WTC11 (cell line): Measurements from ENCODE around the gene SBF2. TPM values are rescaled to one million over a fixed set of nuclear protein-coding genes. Genes with fewer than 3 reads are reported as not detected.

Source experiments
- ATAC-seq: fragments of 200-7000 bp; cut with Tn5 transposase; 2 replicates; pipeline ENCODE4 v1.10.0; 2021; ENCODE audit warnings: mild to moderate bottlenecking, moderate library complexity
- CTCF ChIA-PET: fragments of 300-600 bp; sonication (Branson Sonifier 250); formaldehyde crosslinking; loops from one replicate; lab custom pipeline; 2021; ENCODE audit warnings: antibody characterized with exemption; lab: Charles Lee
- POLR2A ChIA-PET: fragments of 350-600 bp; sonication (Branson Sonifier 250); formaldehyde crosslinking; loops from one replicate; lab custom pipeline; 2021; ENCODE audit warnings: antibody characterized with exemption; lab: Charles Lee
- DNase-seq: peaks from one replicate; pipeline ENCODE4 v3.0.0; 2021; ENCODE audit warnings: low spot score
- H3K27ac Mint-ChIP-seq: 2 replicates; pipeline ENCODE4 v1.8.0; 2021; ENCODE audit warnings: mixed read lengths
- H3K27me3 Mint-ChIP-seq: 2 replicates; pipeline ENCODE4 v1.8.0; 2021; ENCODE audit warnings: low read depth, mild to moderate bottlenecking, moderate library complexity, mixed read lengths
- H3K36me3 Mint-ChIP-seq: 2 replicates; pipeline ENCODE4 v1.8.0; 2021; ENCODE audit warnings: mixed read lengths
- H3K4me1 Mint-ChIP-seq: 2 replicates; pipeline ENCODE4 v1.8.0; 2022; ENCODE audit warnings: mixed read lengths
- H3K4me3 Mint-ChIP-seq: 2 replicates; pipeline ENCODE4 v1.8.0; 2021; ENCODE audit warnings: mild to moderate bottlenecking, moderate library complexity, mixed read lengths
- H3K9me3 Mint-ChIP-seq: 2 replicates; pipeline ENCODE4 v1.8.0; 2021; ENCODE audit warnings: mixed read lengths
- ATF1 ChIP-seq: sonication (generic); formaldehyde crosslinking; IDR thresholded peaks from 2 replicates; pipeline ENCODE4 v1.8.1; 2023; ENCODE audit warnings: mild to moderate bottlenecking, moderate library complexity, missing genetic modification reagents
- CREM ChIP-seq: sonication (generic); formaldehyde crosslinking; IDR thresholded peaks from 2 replicates; pipeline ENCODE4 v1.8.1; 2022; ENCODE audit warnings: mild to moderate bottlenecking, missing genetic modification reagents, moderate library complexity
- CTCF ChIP-seq: fragments of 200-600 bp; IDR thresholded peaks from 2 replicates; pipeline ENCODE4 v1.8.0; 2022; ENCODE audit warnings: antibody characterized with exemption
- ETV6 ChIP-seq: sonication (generic); formaldehyde crosslinking; IDR thresholded peaks from 2 replicates; pipeline ENCODE4 v1.8.1; 2022; ENCODE audit warnings: mild to moderate bottlenecking, missing genetic modification reagents
- FOXJ3 ChIP-seq: sonication (generic); formaldehyde crosslinking; IDR thresholded peaks from 2 replicates; pipeline ENCODE4 v1.9.0; 2021; ENCODE audit warnings: missing genetic modification reagents, mild to moderate bottlenecking, borderline replicate concordance
- FOXP1 ChIP-seq: sonication (generic); formaldehyde crosslinking; IDR thresholded peaks from 2 replicates; pipeline ENCODE4 v1.8.0; 2022; ENCODE audit warnings: missing genetic modification reagents, mild to moderate bottlenecking, moderate library complexity, borderline replicate concordance
- GTF2I ChIP-seq: fragments of 250-450 bp; sonication (Bioruptor Pico); conservative IDR thresholded peaks from 2 replicates; pipeline ENCODE4 v1.4.0; 2021; ENCODE audit warnings: mild to moderate bottlenecking
- HMGA2 ChIP-seq: fragments of 250-450 bp; sonication (Bioruptor Pico); IDR thresholded peaks from 2 replicates; pipeline ENCODE4 v1.4.0; 2021; ENCODE audit warnings: mild to moderate bottlenecking, moderate library complexity
- MYBL2 ChIP-seq: sonication (generic); formaldehyde crosslinking; IDR thresholded peaks from 2 replicates; pipeline ENCODE4 v1.8.1; 2023; ENCODE audit warnings: mild to moderate bottlenecking, moderate library complexity, missing genetic modification reagents
- OVOL2 ChIP-seq: fragments of 250-450 bp; sonication (Bioruptor Pico); IDR thresholded peaks from 2 replicates; pipeline ENCODE4 v1.9.0; 2021; ENCODE audit warnings: mild to moderate bottlenecking, borderline replicate concordance
- PRRX2 ChIP-seq: fragments of 250-450 bp; sonication (Bioruptor Pico); IDR thresholded peaks from 2 replicates; pipeline ENCODE4 v1.8.0; 2021; ENCODE audit warnings: mild to moderate bottlenecking
- SMAD4 ChIP-seq: sonication (generic); formaldehyde crosslinking; IDR thresholded peaks from 2 replicates; pipeline ENCODE4 v1.8.0; 2022; ENCODE audit warnings: mild to moderate bottlenecking, missing genetic modification reagents
- SOX15 ChIP-seq: fragments of 250-450 bp; sonication (Bioruptor Pico); IDR thresholded peaks from 2 replicates; pipeline ENCODE4 v1.9.0; 2021; ENCODE audit warnings: mild to moderate bottlenecking
- TP53 ChIP-seq: sonication (generic); formaldehyde crosslinking; IDR thresholded peaks from 2 replicates; pipeline ENCODE4 v1.8.1; 2023; ENCODE audit warnings: mild to moderate bottlenecking, missing genetic modification reagents
- ZNF232 ChIP-seq: sonication (generic); formaldehyde crosslinking; IDR thresholded peaks from 2 replicates; pipeline ENCODE4 v1.8.0; 2022; ENCODE audit warnings: mild to moderate bottlenecking, missing genetic modification reagents
- ZNF416 ChIP-seq: fragments of 250-450 bp; sonication (Bioruptor Pico); IDR thresholded peaks from 2 replicates; pipeline ENCODE4 v1.9.0; 2021; ENCODE audit warnings: mild to moderate bottlenecking, inconsistent platforms
- ZNF425 ChIP-seq: fragments of 250-450 bp; sonication (Bioruptor Pico); conservative IDR thresholded peaks from 2 replicates; pipeline ENCODE4 v1.9.0; 2021; ENCODE audit warnings: mild to moderate bottlenecking
- total RNA-seq: library from RNA; stranded (reverse); gene quantifications from 3 replicates; pipeline ENCODE4 v1.2.3, GENCODE V29; 2021
- TF ChIP-seq, protein P1 (sequence below): sonication (generic); formaldehyde crosslinking; IDR thresholded peaks from 2 replicates; pipeline ENCODE4 v1.8.1; 2023; ENCODE audit warnings: mild to moderate bottlenecking, missing genetic modification reagents, moderate library complexity
- TF ChIP-seq, protein P2 (sequence below): sonication (generic); formaldehyde crosslinking; conservative IDR thresholded peaks from 2 replicates; pipeline ENCODE4 v1.8.1; 2022; ENCODE audit warnings: mild to moderate bottlenecking, missing genetic modification reagents
- TF ChIP-seq, protein P3 (sequence below): sonication (generic); formaldehyde crosslinking; IDR thresholded peaks from 2 replicates; pipeline ENCODE4 v1.8.1; 2022; ENCODE audit warnings: missing genetic modification reagents, borderline replicate concordance
- TF ChIP-seq, protein P4 (sequence below): sonication (generic); formaldehyde crosslinking; IDR thresholded peaks from 2 replicates; pipeline ENCODE4 v1.8.0; 2023; ENCODE audit warnings: missing genetic modification reagents

The SBF2 gene
- total RNA-seq, 1 experiment from 2014 or later, result 47.6 TPM

- no peak for TF ChIP-seq CREM (CRISPR knock-in tag)
- TF ChIP-seq ETV6 (CRISPR knock-in tag), result no peak
- TF ChIP-seq, all 79 proteins: peak for 0
- peaks cover 31% of the 10 kb centered on the region for H3K4me1 Mint-ChIP-seq
- CTCF ChIA-PET, result no interaction called here
Observed at GRCh38 chr11:9762531-9762930, 531.5 kb downstream of the SBF2 start.

DNA sequence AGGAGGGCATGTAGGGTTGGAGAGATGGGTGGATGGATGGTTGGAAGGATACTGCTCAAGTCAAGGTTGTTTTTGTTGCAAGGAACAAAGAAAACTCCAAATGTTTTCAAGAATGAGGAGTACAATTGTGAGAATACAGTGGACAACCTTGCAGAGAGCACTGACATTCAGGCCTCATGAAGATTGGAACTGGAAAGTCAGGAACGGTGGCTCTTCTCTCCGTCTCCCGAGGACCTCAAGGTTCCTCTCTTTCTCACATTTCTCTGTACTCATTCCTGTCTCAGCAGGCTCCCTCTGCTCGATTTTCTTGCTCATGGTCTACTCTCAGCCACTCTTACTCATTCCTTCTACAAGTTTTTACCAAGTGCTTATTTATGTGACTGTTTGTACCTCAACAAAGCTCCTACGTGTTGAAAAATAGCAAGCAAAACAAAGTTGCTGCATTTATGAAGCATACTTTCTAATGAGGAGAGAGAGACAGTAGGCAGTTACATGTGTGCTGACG lies 532.5 kb downstream of the SBF2 start:
- CTCF ChIA-PET, result interaction anchor here (0.7 kb wide), 1 partner anchor 543 kb away, joined by 3 read pairs; no protein-coding TSS in a partner anchor
- ATAC-seq (no peak), DNase-seq (no peak)
- H3K4me1 Mint-ChIP-seq, result peaks cover 38% of the 10 kb centered on the region
- peaks cover 11% of the 10 kb centered on the region for H3K9me3 Mint-ChIP-seq
- no peak overlapping the region for H3K27ac Mint-ChIP-seq
- no peaks in the 10 kb centered on the region for H3K36me3 Mint-ChIP-seq
- no peak overlapping the region for H3K4me3 Mint-ChIP-seq
- H3K27me3 Mint-ChIP-seq, result 0 out of 2 replicates have a peak, but pooled peaks cover 3% of the 10 kb centered on the region
- POLR2A ChIA-PET, result no interaction called here
- no peak for TF ChIP-seq CTCF
- TF ChIP-seq ZNF425 (CRISPR knock-in tag), result no peak
- no peak for TF ChIP-seq FOXP1 (CRISPR knock-in tag)
- TF ChIP-seq, protein P1, sequence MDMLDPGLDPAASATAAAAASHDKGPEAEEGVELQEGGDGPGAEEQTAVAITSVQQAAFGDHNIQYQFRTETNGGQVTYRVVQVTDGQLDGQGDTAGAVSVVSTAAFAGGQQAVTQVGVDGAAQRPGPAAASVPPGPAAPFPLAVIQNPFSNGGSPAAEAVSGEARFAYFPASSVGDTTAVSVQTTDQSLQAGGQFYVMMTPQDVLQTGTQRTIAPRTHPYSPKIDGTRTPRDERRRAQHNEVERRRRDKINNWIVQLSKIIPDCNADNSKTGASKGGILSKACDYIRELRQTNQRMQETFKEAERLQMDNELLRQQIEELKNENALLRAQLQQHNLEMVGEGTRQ (CRISPR knock-in tag), result no peak
- no peak for TF ChIP-seq ETV6 (CRISPR knock-in tag)
- TF ChIP-seq, protein P2, sequence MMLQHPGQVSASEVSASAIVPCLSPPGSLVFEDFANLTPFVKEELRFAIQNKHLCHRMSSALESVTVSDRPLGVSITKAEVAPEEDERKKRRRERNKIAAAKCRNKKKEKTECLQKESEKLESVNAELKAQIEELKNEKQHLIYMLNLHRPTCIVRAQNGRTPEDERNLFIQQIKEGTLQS (CRISPR knock-in tag), result no peak
- no peak for TF ChIP-seq SOX15

More at GRCh38 chr11:9762531-9762930, 531.5 kb downstream of the SBF2 start:
- Mint-ChIP-seq H3K27ac (no peak overlapping the region), H3K36me3 (no peaks in the 10 kb centered on the region), H3K9me3 (peaks cover 11% of the 10 kb centered on the region), H3K27me3 (0 out of 2 replicates have a peak, but pooled peaks cover 3% of the 10 kb centered on the region), H3K4me3 (no peak overlapping the region)
- DNase-seq (no peak), ATAC-seq (no peak)
- POLR2A ChIA-PET, result no interaction called here

DNA sequence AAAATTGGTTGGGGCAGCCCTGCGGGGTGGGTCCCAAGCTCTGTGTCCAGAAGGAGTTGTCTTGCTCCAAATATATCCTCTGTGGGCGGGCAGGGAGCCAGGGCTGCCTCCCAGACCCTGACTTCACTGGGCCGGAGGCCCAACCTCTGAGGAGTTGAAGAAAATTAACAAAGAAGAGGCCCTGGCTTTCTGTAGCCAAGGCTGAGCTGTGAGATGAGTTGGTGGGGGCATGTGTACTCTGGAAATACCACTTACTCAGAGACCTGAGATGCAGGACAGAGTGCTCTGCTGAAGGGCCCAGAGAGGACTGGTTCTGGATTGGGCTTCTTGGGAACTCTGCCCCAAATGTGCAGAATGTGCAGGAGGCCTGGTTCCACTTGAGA lies 533.8 kb downstream of the SBF2 start:
- POLR2A ChIA-PET, result no interaction called here
- 0 out of 2 replicates have a peak, but pooled peaks cover 3% of the 10 kb centered on the region for H3K27me3 Mint-ChIP-seq
- TF ChIP-seq OVOL2 (CRISPR knock-in tag) (no peak), GTF2I (no peak), TP53 (CRISPR knock-in tag) (no peak), SMAD4 (CRISPR knock-in tag) (no peak)
- no peak overlapping the region for H3K4me3 Mint-ChIP-seq
- no peak overlapping the region for H3K27ac Mint-ChIP-seq
- H3K9me3 Mint-ChIP-seq, result peaks cover 8% of the 10 kb centered on the region
- CTCF ChIA-PET, result interaction anchor here (0.7 to 3.3 kb wide), 3 partner anchors 16 to 620 kb away, joined by 3 to 17 read pairs (median 3); no protein-coding TSS in a partner anchor
- no peak for ATAC-seq
- DNase-seq, result no peak
- H3K36me3 Mint-ChIP-seq, result no peaks in the 10 kb centered on the region
- H3K4me1 Mint-ChIP-seq, result peaks cover 40% of the 10 kb centered on the region

- Mint-ChIP-seq H3K27ac (no peak overlapping the region), H3K36me3 (no peaks in the 10 kb centered on the region), H3K9me3 (peaks cover 3% of the 10 kb centered on the region), H3K4me1 (peaks cover 35% of the 10 kb centered on the region), H3K4me3 (peak overlapping the region; percentile 61), H3K27me3 (0 out of 2 replicates have a peak, but pooled peaks cover 3% of the 10 kb centered on the region)
- DNase-seq (no peak), ATAC-seq (no peak; the same call in 1 of the 2 replicates)
- CTCF ChIA-PET, result interaction anchor here (0.8 to 3.3 kb wide), 11 partner anchors 11 to 607 kb away, joined by 3 to 23 read pairs (median 5); no protein-coding TSS in a partner anchor
- POLR2A ChIA-PET, result interaction anchor here (1.5 kb wide), 1 partner anchor 607 kb away, joined by 4 read pairs; no protein-coding TSS in a partner anchor
- TF ChIP-seq HMGA2 (CRISPR knock-in tag) (no peak), PRRX2 (CRISPR knock-in tag) (no peak), ZNF416 (no peak), MYBL2 (CRISPR knock-in tag) (no peak), FOXJ3 (no peak), ZNF232 (CRISPR knock-in tag) (no peak), ATF1 (CRISPR knock-in tag) (no peak)
- TF ChIP-seq, protein P3, sequence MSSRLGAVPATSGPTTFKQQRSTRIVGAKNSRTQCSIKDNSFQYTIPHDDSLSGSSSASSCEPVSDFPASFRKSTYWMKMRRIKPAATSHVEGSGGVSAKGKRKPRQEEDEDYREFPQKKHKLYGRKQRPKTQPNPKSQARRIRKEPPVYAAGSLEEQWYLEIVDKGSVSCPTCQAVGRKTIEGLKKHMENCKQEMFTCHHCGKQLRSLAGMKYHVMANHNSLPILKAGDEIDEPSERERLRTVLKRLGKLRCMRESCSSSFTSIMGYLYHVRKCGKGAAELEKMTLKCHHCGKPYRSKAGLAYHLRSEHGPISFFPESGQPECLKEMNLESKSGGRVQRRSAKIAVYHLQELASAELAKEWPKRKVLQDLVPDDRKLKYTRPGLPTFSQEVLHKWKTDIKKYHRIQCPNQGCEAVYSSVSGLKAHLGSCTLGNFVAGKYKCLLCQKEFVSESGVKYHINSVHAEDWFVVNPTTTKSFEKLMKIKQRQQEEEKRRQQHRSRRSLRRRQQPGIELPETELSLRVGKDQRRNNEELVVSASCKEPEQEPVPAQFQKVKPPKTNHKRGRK, result no peak
- TF ChIP-seq, protein P4, sequence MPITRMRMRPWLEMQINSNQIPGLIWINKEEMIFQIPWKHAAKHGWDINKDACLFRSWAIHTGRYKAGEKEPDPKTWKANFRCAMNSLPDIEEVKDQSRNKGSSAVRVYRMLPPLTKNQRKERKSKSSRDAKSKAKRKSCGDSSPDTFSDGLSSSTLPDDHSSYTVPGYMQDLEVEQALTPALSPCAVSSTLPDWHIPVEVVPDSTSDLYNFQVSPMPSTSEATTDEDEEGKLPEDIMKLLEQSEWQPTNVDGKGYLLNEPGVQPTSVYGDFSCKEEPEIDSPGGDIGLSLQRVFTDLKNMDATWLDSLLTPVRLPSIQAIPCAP (CRISPR knock-in tag), result no peak
Observed at GRCh38 chr11:9759519-9760192, 534.4 kb downstream of the SBF2 start.
